ENCODE measurements around the gene HIPK2. TPM values are rescaled to one million over a fixed set of nuclear protein-coding genes. Genes with fewer than 3 reads are reported as not detected.

Gene HIPK2
- total RNA-seq, 1 experiment from 2014 or later, result 0.17 TPM

- in situ Hi-C loops (cut with HindIII; ENCODE audit: low sequenced_read_pairs), result no loop called here
- DNase-seq (ENCODE audit: low spot score), result no peak
Measured at GRCh38 chr7:139542308-139543151, 235.3 kb downstream of the HIPK2 start.

DNA sequence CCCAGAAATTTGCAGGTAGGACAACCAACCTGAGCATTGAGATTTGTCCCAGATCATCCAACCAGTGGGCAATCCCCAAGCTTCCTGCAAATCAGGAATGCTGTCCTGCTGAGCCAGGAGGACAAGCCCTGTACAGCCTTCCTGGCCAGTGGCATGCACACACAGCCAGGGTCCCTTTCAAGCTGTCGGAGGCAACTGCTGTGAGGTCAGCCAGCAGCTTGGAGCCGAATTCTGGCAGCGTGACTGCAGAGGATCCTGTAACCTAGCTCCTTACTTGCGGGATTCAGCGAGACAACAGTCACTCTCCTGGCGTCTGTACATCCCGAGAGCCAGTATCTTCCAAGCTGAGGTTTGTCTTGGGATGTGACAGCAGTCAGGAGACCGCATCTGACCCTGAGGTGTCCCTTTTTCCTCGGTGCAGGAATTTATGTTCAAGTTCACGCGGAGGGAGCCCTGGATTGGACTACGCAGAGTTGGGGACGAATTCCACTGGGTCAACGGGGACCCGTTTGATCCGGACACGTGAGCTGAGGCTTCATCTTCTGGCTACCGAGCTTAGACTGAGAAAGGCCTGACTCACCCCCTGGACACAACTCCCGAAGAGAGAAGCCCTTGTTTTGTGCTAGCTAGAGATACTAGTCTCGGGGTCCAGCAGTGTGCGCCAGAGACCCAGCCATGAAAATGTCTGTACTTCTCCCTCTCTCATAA lies 236.0 kb downstream of the HIPK2 start:
- in situ Hi-C loops (cut with HindIII; ENCODE audit: low sequenced_read_pairs), result no loop called here
- peak; percentile 2 for DNase-seq (ENCODE audit: low spot score)

DNA sequence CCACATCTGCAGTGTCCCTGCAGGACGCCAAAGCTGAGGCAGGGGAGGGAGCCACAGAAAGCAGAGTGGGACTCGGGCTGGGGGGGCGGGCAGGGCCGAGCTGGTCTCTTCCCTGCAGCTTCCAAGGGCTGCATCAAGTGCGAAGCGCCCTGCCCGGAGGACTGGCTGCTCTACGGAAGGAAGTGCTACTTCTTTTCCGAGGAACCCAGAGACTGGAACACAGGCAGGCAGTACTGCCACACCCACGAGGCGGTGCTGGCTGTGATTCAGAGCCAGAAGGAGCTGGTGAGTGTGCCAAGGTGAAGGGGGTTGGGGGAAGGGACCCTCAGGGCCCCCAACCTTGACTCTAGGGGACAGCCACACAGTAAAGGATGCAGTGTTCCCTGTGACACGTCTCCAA lies 237.6 kb downstream of the HIPK2 start:
- in situ Hi-C loops (cut with HindIII; ENCODE audit: low sequenced_read_pairs), result no loop called here
- DNase-seq (ENCODE audit: low spot score), result no peak

GRCh38 chr7:139538881-139539635 lies 238.7 kb downstream of the HIPK2 start:
- no peak for DNase-seq (ENCODE audit: low spot score)
- in situ Hi-C loops (cut with HindIII; ENCODE audit: low sequenced_read_pairs), result no loop called here

DNA sequence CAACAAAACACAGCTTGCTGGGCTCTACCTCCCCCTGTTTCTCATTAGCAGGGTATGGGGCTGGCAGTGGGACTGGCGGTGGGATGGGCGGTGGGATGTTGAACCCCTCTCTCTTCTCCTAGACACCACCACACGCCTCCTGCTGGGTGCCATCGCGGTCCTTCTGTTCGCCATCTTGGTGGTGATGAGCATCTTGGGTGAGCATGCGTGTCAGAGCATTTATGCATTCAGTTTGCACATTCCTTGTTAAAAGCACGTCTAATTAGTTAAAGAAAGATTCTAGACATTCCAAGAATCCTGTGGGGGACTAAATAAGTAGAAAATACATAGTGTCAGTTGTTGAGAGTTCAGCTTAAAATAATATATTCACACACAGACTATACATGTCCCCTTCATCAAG lies 241.6 kb downstream of the HIPK2 start:
- in situ Hi-C loops (cut with HindIII; ENCODE audit: low sequenced_read_pairs), result no loop called here
- DNase-seq (ENCODE audit: low spot score), result no peak

DNA sequence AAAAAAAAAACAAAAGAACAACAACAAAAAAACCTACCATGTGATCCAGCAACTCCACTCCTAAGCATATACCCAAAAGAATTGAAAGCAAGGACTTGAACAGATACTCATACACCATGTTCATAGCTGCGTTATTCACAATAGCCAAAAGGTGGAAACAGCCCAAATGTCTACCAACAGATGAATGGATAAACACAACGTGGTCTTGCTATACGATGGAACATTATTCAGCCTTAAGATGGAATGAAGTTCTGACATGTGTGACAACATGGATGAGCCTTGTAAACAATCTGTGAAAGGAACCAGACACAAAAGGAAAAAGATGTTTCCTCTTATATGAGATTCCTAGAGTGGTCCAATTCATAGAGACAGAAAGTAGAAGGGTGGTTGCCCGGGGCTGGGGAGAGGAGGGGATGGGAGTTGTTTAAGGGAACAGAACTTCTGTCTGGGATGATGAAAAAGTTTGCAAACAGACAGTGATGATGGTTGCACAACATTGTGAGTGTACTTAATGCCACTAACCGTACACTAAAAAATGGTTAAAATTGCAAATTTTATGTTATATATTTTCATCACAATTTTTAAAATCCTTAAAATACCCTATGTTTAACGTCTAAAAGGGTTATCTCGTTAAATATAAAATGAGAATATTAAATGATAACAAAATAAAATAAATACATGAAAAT lies 242.7 kb downstream of the HIPK2 start:
- no peak for DNase-seq (ENCODE audit: low spot score)
- in situ Hi-C loops (cut with HindIII; ENCODE audit: low sequenced_read_pairs), result no loop called here

DNA sequence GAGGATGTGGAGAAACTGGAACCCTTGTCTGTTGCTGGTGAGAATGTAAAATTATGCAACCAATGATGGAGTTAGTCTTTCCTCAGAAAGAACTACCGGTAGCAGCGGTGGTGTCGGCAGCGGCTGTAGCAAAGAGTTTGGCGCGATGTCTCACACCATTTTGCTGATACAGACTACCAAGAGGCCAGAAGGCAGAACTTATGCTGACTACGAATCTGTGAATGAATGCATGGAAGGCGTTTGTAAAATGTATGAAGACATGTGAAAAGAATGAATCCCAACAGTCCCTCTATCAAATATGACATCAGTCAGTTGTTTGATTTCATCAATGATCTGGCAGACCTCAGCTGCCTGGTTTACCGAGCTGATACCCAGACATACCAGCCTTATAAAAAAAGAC lies 243.7 kb downstream of the HIPK2 start:
- DNase-seq (ENCODE audit: low spot score), result no peak
- in situ Hi-C loops (cut with HindIII; ENCODE audit: low sequenced_read_pairs), result no loop called here

- no peak for DNase-seq (ENCODE audit: low spot score)
- in situ Hi-C loops (cut with HindIII; ENCODE audit: low sequenced_read_pairs), result no loop called here
Measured at GRCh38 chr7:139532636-139533155, 245.1 kb downstream of the HIPK2 start.

- in situ Hi-C loops (cut with HindIII; ENCODE audit: low sequenced_read_pairs), result no loop called here
- no peak for DNase-seq (ENCODE audit: low spot score)
Measured at GRCh38 chr7:139531094-139531493, 246.7 kb downstream of the HIPK2 start.

GRCh38 chr7:139526578-139527544 lies 250.9 kb downstream of the HIPK2 start:
- in situ Hi-C loops (cut with HindIII; ENCODE audit: low sequenced_read_pairs), result no loop called here
- DNase-seq (ENCODE audit: low spot score), result no peak

GRCh38 chr7:139525750-139526149 lies 252.0 kb downstream of the HIPK2 start:
- no peak for DNase-seq (ENCODE audit: low spot score)

DNA sequence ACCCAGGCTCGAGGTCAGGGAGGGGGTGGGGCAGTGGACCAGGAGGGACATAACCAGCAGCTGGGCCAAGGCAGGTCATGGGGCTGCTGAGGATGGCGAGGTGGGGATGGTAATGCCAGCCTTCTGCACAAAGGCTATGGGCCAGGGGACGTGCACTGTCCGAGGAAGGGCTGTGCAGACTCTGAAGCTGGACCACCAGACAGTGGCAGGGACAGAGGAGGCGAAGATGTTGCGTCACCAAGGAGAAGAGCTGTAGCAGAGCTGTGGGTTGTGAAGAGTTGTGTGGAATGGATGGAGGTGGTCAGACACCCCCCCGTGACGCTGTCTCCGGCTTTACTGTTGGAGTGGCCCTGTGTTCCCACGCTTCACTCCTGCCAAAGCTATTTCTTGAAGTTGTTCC lies 252.6 kb downstream of the HIPK2 start:
- in situ Hi-C loops (cut with HindIII; ENCODE audit: low sequenced_read_pairs), result no loop called here
- DNase-seq (ENCODE audit: low spot score), result no peak

More at GRCh38 chr7:139525750-139526149, 252.0 kb downstream of the HIPK2 start:
- in situ Hi-C loops (cut with HindIII; ENCODE audit: low sequenced_read_pairs), result no loop called here

DNA sequence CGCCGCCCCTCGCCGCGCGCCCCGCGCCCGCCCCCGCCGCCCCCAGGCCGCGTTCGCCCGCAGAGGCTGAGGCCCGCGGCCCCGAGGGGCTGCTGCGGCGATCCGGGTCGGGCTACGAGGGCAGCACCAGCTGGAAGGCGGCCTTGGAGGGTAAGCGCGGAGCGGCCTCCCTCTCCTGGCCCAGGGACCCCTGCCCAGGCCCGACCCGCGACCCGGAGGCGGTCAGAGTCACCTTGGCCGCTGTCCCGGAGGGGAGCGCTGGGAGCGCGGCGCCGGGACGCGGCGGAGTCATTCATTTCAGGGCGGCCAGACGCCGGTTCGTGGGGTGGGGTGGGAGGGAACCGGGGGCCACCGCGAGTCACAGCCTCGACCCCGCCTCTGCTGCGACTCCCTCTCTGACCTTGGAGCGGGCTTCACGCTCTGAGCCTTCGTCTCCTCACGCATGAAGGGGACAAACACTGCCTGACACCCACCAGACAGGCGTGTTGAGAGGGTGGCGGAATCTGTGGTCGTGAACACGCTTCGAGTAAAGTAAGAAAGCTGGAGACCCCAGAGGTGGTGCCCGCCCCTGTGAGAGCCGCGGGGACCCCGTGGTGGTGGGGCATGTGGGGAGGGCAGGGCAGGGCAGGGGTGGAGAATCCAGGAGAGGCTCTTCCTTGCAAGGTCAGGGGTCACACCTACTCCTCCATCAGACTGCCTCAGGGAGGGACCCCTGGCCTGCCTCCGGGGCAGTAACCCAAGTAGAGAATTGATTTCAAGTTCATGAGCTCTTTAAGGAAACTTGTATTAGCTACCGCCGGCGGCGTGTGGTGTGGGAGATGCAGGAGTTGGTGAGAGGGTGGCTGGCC lies 253.6 kb downstream of the HIPK2 start:
- in situ Hi-C loops (cut with HindIII; ENCODE audit: low sequenced_read_pairs), result no loop called here
- no peak for DNase-seq (ENCODE audit: low spot score)

DNA sequence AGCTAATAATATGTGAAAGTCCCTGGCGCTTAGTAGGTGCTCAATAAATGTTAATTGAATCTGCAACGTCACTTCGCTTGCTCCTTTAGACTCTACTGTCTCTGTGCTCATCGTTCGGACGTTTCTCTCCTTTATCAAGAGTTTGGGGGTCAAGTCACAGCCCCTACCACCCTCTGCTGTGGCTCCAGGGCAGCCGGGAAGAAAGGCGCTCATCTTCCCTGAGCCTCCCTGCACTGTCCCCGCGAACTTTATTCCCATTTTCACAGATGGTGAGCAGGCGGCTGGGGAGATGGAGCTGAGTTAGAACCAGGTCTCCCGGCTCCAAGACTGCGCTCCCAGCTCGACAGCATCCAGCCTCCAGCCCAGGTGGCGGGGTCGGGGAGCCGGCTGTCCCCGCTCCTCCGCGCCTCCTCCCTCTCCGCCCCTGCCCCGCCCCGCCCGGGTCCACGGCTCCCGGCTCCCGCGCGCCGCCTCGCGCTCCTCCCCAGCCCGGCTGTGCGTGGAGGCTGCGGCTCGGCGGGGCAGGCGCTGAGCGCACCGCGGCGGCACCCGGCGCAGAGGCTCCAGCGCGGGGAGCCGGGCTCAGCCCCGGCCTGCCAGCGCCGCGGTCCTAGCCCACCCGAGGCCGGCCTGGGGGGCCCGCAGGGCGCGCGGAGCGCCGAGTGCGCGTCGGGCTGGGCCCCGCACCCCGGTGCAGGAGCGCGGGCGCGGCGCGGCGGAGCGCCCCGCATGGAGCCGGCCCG lies 254.4 kb downstream of the HIPK2 start, which contains the start of gene CLEC2L:
Gene CLEC2L, plus strand, starts transcription at position 487 of the 743 bp plus-strand sequence. Its CDS starts 243 bp downstream, at position 730.
- DNase-seq (ENCODE audit: low spot score), result no peak
- in situ Hi-C loops (cut with HindIII; ENCODE audit: low sequenced_read_pairs), result no loop called here

GRCh38 chr7:139522830-139523198 lies 255.0 kb downstream of the HIPK2 start:
- no peak for DNase-seq (ENCODE audit: low spot score)
- in situ Hi-C loops (cut with HindIII; ENCODE audit: low sequenced_read_pairs), result no loop called here

DNA sequence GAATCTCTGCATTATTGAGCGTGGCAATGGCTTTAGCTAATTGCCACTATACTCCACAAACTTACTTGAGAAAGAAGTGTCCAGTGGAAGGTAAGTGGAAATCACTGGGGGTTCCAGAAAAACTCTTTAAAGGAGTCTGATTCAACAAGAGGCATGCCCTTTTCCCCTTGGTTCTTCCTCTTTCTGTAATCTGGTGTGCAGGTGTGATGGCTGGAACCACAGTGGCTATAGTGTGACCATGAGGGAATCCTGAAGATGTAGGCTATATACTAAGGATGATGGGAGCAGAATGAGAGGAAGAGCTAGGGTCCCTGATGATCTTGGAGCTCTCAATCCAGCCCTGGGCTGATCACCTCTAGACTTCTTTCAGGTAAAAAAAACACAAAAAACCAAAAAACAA lies 256.4 kb downstream of the HIPK2 start:
- no peak for DNase-seq (ENCODE audit: low spot score)
- in situ Hi-C loops (cut with HindIII; ENCODE audit: low sequenced_read_pairs), result no loop called here

All from G401 (cell line).